Dedifferentiated amniotic fluid mesenchymal stem cell (primary cell): ENCODE data around the gene ABCB1.

ENCODE experiments used
- DNase-seq: peaks from one replicate; pipeline ENCODE4 v3.0.0-alpha.2; 2016; ENCODE audit errors: extremely low spot score

ABCB1 gene

GRCh38 chr7:87600130-87601124 is at the start of gene ABCB1:
Gene ABCB1 (minus strand): TSS chr7:87600884. CDS start chr7:87600184, 700 bp downstream.
- DNase-seq = peak; percentile 75

DNA sequence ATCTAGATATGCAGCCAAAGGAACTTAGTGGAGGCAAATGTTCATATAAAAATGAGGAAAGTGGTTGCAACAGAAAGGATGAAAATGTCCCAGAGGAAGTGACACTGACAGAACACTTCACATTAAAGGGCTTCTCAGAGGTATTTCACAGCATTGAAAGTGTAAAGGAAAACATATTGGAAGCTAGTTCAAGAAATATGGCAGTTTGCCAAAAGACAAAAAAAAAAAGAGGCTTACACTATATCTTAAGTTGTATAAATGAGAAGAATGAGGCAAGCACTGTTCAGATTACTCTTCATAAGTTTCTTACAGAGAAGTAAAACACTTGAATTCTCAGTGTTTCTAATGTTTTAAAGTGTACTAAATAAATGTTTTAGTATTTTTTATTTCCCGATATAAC is 47.6 kb upstream of the ABCB1 start:
- no peak for DNase-seq

DNA sequence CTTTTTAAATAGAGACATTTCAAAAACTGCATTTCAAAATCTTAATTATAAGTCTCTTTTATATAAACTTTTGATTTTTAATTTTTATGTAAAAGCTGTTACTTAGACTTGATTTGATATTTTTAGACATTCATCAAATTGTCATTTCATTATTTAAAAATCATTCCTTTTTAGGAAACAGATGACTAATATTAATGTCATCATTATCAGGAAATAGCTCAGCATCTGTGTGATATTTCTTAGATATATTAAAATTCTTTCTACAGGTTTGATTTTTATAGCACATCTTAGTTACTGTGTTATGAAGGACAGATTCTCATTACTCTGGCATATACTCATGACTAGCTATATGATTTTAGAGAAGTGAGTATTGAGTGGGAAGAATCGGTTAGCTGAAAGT is 44.8 kb upstream of the ABCB1 start:
- DNase-seq = no peak

DNA sequence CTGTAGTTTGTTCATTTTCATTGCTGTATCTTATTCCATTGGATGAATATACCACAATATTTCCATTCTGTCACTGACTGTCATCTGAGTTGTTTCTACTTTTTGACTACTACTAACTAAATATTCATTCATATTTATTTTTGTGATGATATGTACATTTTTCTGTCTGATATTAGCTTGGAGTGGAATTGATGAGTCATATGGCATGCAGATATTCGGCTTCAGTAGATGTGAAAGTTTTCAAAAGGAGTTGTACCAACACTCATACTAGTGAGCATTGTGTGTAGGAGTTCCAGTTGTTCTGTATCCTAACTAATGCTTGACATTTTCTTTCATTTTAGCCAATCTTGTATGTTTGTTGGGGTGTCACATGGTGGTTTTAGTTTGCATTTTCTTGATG is 35.2 kb upstream of the ABCB1 start:
- no peak for DNase-seq

GRCh38 chr7:87628780-87629569 is 28.3 kb upstream of the ABCB1 start:
- peak; percentile 20 for DNase-seq

GRCh38 chr7:87627634-87627994 is 26.9 kb upstream of the ABCB1 start:
- no peak for DNase-seq

- DNase-seq = no peak
These were observed 24.4 kb upstream of the ABCB1 start for GRCh38 chr7:87625101-87625500.

DNA sequence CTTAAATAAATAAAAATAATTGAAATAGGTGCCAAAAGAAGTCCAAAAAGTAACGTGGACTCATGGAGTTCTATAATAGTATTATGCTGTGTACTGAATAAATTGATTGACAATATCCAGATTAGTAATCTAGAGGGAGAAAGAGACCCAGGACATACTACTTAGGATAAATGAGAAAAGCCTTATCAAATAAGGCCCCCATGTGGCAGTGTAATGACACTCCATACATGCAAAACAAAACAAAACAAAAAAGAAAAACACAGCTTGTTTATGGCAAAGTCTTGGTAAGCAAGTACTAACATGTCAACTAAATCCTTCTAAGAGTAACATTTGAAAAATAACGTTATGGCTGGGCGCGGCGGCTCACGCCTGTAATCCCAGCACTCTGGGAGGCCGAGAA is 23.9 kb upstream of the ABCB1 start:
- DNase-seq = no peak

- no peak for DNase-seq
These were observed 14.5 kb upstream of the ABCB1 start for GRCh38 chr7:87615197-87615596.

GRCh38 chr7:87609916-87610315 is 9.2 kb upstream of the ABCB1 start:
- no peak for DNase-seq

GRCh38 chr7:87608431-87608830 is 7.7 kb upstream of the ABCB1 start:
- no peak for DNase-seq

- no peak for DNase-seq
These were observed 3.6 kb upstream of the ABCB1 start for GRCh38 chr7:87604264-87604663.

DNA sequence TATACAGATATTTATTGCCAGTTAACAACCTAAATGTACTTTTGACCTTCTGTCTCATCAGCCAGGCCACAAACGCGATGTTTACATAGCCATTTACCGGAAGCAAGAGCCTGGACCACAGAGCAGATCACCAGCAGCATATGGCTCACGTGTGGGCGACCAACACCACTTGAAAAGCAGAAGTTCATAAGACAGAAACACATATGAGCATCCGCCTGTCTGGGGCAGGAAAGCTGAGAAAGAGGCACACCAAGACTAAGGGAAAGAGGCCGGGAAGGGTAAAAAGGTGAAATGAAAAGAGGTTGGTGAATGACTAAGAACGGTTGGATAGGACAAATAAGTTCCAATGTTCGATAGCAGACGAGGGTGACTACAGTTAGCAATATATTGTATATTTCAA is 1.3 kb downstream of the ABCB1 start:
- DNase-seq = no peak

- DNase-seq = no peak
These were observed 2.3 kb downstream of the ABCB1 start for GRCh38 chr7:87598234-87599009.

DNA sequence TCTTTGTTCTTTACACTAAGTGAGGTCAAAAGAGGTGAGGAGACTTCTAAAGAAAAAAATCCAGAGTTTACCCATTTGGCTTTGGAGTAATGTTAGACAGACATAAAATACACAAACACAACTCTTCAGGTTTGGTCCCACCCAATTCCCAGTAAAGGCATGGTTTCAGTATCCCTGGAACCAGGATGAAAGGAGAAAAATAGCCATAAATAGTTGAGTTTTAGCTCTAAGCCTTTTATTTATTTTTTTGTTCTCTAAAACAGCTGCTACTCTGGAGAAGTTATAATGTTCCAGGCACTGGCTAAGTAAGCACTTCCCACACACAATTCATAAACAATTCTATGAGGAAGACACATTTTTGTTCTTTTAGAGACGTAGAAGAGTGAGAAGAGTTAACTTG is 4.0 kb downstream of the ABCB1 start:
- DNase-seq = no peak

GRCh38 chr7:87596136-87596535 is 4.5 kb downstream of the ABCB1 start:
- no peak for DNase-seq

DNA sequence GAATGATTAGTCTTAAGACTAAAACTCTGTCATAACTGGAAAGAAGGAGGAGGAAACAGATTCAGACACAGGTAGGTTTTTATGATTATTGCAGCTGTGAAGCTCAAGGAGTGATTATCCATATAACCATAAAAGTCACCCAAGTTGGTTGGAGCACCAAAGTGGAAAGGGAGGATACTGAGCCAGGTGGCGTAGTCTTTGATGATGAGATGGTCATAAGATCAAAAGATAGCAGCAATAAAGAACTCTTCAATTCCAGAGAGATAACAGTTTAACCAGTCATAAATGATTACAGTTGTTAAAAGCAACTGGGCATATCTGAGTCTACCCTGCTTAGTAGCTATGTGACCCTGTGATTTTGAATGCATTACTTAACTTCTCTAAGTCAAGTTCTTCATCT is 8.4 kb downstream of the ABCB1 start:
- no peak for DNase-seq

GRCh38 chr7:87591211-87591610 is 9.5 kb downstream of the ABCB1 start:
- no peak for DNase-seq

DNA sequence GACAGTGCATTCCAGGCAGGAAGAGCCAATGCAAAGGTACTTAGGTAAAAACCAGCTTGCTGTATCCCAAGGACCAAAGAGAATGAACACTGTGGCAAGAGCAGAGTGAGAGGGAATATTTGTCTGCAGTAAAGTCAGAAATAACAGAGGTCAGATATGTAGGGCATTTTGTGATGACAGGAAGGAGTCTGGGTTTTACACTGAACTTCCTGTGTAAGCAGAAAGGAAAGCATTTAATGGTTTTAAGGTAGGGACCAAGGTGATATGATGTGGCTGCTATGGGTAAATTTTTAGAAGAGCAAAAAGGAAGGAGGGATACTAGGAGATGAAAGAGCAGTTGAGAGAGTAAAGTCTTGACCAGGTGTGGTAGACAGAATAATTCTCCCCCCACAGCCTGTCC is 10.1 kb downstream of the ABCB1 start:
- DNase-seq = no peak

GRCh38 chr7:87589631-87590030 is 11.1 kb downstream of the ABCB1 start:
- DNase-seq = no peak

GRCh38 chr7:87581723-87582122 is 19.0 kb downstream of the ABCB1 start:
- DNase-seq = no peak

DNA sequence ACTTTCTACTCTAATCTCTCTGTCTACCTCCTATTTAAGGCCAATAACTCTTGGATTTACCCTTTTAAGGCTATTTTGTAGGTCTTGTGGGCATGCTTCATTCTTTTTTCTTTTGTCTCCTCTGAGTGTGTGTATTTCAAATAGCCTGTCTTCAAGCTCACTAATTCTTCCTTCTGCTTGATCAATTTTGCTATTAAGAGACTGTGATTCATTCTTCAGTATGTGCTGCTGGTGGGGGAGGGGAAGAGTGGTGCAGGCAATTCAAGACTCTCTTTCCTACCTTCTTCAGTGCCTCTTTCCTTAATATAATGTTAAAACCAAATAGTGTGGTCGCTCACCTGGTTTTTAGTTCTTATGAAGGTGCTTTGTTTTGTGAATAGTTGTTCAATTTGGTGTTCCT is 20.0 kb downstream of the ABCB1 start:
- DNase-seq = no peak
